Measurements from ENCODE around the gene MFN1. TPM values are rescaled to one million over a fixed set of nuclear protein-coding genes. Genes with fewer than 3 reads are reported as not detected.

Gene MFN1
- total and polyA plus RNA-seq, 2 of the 13 experiments (the other 11 are each of a cell fraction or from before 2014, with no cell fraction given) = 25.2 to 37.5 TPM

GRCh38 chr3:179432451-179432850 is 84.9 kb downstream of the MFN1 start:
- Histone ChIP-seq H3K9me3 (ENCODE audit: low read length) (no peaks in the 10 kb centered on the region), H3K9ac (ENCODE audit: insufficient read depth, low read depth, low read length) (no peak overlapping the region), H4K20me1 (ENCODE audit: insufficient read depth, low read length) (no peaks in the 10 kb centered on the region), H3K79me2 (ENCODE audit: insufficient read depth, low read length) (no peaks in the 10 kb centered on the region), H3K27ac (ENCODE audit: extremely low read length, insufficient read depth, low read length) (no peak overlapping the region), H3K27me3 (ENCODE audit: control insufficient read depth in 1 of 2, insufficient read depth in 2 of 2, low read length in 2 of 2) (no peaks in the 10 kb centered on the region; a peak in 1 of 5 replicates), H3K4me2 (ENCODE audit: low read depth, low read length) (no peak overlapping the region), H2AFZ (ENCODE audit: low read length) (no peak overlapping the region), H3K4me3 (replicated peaks in 1 of 3; ENCODE audit: insufficient read depth in 1 of 3, low read depth in 2 of 3, low read length in 3 of 3) (no peak overlapping the region), H3K36me3 (replicated peaks in 1 of 2; ENCODE audit: control insufficient read depth in 1 of 2, insufficient read depth in 2 of 2, low read length in 2 of 2) (no peaks in the 10 kb centered on the region), H3K4me1 (ENCODE audit: insufficient read depth, low read length) (no peaks in the 10 kb centered on the region)
- CTCF ChIA-PET (ENCODE audit: low intra/inter-chr PET ratio, low total read pairs) = no interaction called here
- intact Hi-C loops (cut with micrococcal nuclease; ENCODE audit: unreplicated experiment) (no loop called here), in situ Hi-C loops (cut with HindIII; ENCODE audit: extremely low pct_ligation_motif_present, low pct_unique_long_range_greater_than_20kb) (no loop called here)
- FAIRE-seq = no peak
- no TSS peak for BruUV-seq (replicated peaks)
- TF ChIP-seq ZBTB3 (CRISPR knock-in tag; IDR thresholded peaks at IDR 0.05; ENCODE audit: borderline replicate concordance, low read depth) (no peak), SNAPC5 (CRISPR knock-in tag; IDR thresholded peaks at IDR 0.05; ENCODE audit: borderline replicate concordance) (no peak), POLR2A (IDR thresholded peaks at IDR 0.05; ENCODE audit: insufficient read depth in 1 of 2, low read depth in 2 of 2, low read length in 2 of 2) (no peak), ZNF441 (CRISPR knock-in tag; IDR thresholded peaks at IDR 0.05; ENCODE audit: borderline replicate concordance) (no peak), POLR2G (IDR thresholded peaks at IDR 0.05; ENCODE audit: low read depth, low read length) (no peak), ZNF329 (CRISPR knock-in tag; IDR thresholded peaks at IDR 0.05; ENCODE audit: low read depth) (no peak), SNAPC4 (CRISPR knock-in tag; IDR thresholded peaks at IDR 0.05) (no peak), TIGD3 (CRISPR knock-in tag; IDR thresholded peaks at IDR 0.05; ENCODE audit: borderline replicate concordance) (no peak), RAD21 (CRISPR knock-in tag; IDR thresholded peaks at IDR 0.05) (no peak), ELF4 (CRISPR knock-in tag; IDR thresholded peaks at IDR 0.05; ENCODE audit: borderline replicate concordance) (no peak), KLF13 (CRISPR knock-in tag; IDR thresholded peaks at IDR 0.05) (no peak), FOXO1 (CRISPR knock-in tag; IDR thresholded peaks at IDR 0.05) (no peak), ATF6 (CRISPR knock-in tag; conservative IDR thresholded peaks at IDR 0.05) (no peak), ZBTB1 (CRISPR knock-in tag; IDR thresholded peaks at IDR 0.05; ENCODE audit: borderline replicate concordance) (no peak), ZFAT (CRISPR knock-in tag; conservative IDR thresholded peaks at IDR 0.05) (no peak)
- WGBS (ENCODE audit: low lambda C conversion rate) = 40% methylated on average over 1 of the region's 1 CpG
- POLR2A ChIA-PET = no interaction called here
- DNase-seq (ENCODE audit: low spot score) = no peak
- no peak for ATAC-seq
